ENCODE results near the gene SH3GL2.

The SH3GL2 gene

DNA sequence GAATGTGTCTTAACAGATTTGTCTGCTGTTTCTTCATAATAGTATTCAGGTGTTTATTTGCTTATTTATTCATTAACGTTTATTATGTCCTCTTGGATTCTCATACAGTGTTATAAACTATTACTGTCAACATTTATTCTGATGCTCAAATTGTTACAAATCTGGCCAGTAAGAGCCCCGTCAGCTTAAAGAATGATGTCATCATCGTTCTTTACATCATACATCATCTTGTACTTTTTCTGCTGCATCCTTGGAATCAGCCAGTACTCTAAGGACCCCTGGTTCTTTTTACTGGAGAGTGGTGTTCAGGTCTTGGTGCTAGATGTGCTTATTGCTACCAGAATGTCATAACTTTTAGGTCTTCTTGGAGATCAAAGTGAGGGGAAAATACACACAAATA lies 86.6 kb downstream of the SH3GL2 start:
- TF ChIP-seq, protein P1, sequence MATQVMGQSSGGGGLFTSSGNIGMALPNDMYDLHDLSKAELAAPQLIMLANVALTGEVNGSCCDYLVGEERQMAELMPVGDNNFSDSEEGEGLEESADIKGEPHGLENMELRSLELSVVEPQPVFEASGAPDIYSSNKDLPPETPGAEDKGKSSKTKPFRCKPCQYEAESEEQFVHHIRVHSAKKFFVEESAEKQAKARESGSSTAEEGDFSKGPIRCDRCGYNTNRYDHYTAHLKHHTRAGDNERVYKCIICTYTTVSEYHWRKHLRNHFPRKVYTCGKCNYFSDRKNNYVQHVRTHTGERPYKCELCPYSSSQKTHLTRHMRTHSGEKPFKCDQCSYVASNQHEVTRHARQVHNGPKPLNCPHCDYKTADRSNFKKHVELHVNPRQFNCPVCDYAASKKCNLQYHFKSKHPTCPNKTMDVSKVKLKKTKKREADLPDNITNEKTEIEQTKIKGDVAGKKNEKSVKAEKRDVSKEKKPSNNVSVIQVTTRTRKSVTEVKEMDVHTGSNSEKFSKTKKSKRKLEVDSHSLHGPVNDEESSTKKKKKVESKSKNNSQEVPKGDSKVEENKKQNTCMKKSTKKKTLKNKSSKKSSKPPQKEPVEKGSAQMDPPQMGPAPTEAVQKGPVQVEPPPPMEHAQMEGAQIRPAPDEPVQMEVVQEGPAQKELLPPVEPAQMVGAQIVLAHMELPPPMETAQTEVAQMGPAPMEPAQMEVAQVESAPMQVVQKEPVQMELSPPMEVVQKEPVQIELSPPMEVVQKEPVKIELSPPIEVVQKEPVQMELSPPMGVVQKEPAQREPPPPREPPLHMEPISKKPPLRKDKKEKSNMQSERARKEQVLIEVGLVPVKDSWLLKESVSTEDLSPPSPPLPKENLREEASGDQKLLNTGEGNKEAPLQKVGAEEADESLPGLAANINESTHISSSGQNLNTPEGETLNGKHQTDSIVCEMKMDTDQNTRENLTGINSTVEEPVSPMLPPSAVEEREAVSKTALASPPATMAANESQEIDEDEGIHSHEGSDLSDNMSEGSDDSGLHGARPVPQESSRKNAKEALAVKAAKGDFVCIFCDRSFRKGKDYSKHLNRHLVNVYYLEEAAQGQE (IDR thresholded peaks at IDR 0.05; ENCODE audit: insufficient read depth in 1 of 2, low read depth in 2 of 2, low read length in 2 of 2), result no peak
- TF ChIP-seq FOXP2 (optimal IDR thresholded peaks at IDR 0.05; ENCODE audit: borderline replicate concordance, extremely low read depth, extremely low read length, insufficient read depth), result no peak
- TF ChIP-seq TAF1 (IDR thresholded peaks at IDR 0.05; ENCODE audit: borderline replicate concordance, insufficient read depth, low read length), result no peak
- TF ChIP-seq SIN3A (IDR thresholded peaks at IDR 0.05; ENCODE audit: borderline replicate concordance, insufficient read depth, low read length), result no peak
- TF ChIP-seq POLR2AphosphoS5 (IDR thresholded peaks at IDR 0.05; ENCODE audit: low read depth, low read length), result no peak

DNA sequence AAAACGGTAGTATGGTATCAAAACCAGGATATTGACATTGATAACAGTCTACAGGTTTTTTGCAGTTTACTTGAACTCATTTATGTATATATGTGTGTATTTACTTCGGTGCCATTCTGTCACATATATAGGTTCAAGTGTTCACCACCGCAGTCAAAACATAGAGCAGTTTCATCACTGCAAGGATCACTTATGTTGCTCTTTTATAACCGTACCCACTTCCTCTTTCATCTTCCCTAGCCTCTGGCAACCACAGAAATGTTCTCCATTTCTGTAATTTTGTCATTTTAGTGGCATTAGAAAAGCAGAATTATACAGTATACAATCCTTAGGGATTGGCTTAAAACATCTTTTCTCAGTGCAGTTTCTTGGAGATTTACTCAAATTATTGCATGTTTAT lies 90.3 kb downstream of the SH3GL2 start:
- TF ChIP-seq, protein P1 (IDR thresholded peaks at IDR 0.05; ENCODE audit: insufficient read depth in 1 of 2, low read depth in 2 of 2, low read length in 2 of 2), result no peak
- no peak for TF ChIP-seq TAF1 (IDR thresholded peaks at IDR 0.05; ENCODE audit: borderline replicate concordance, insufficient read depth, low read length)
- TF ChIP-seq SIN3A (IDR thresholded peaks at IDR 0.05; ENCODE audit: borderline replicate concordance, insufficient read depth, low read length), result no peak
- TF ChIP-seq FOXP2 (optimal IDR thresholded peaks at IDR 0.05; ENCODE audit: borderline replicate concordance, extremely low read depth, extremely low read length, insufficient read depth), result no peak
- no peak for TF ChIP-seq POLR2AphosphoS5 (IDR thresholded peaks at IDR 0.05; ENCODE audit: low read depth, low read length)

DNA sequence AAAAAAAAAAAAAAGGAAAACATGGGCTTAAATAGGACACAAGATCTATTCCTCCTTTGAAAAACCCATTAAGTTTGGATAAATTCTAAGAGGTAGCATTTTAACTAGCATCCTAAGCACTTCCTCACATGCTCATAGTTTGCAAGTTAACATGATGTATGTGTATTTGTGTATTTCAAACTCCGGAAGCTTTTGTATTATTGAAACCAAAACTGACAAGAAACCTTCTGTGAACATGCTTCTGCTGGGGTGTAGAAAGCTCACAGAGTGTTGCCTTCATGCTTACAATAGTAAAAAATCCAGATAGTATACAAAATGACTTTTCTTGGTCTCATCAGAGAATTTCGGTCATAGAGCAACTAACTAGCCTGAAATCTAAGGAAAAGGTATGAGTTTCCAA lies 103.8 kb downstream of the SH3GL2 start:
- no peak for TF ChIP-seq TAF1 (IDR thresholded peaks at IDR 0.05; ENCODE audit: borderline replicate concordance, insufficient read depth, low read length)

DNA sequence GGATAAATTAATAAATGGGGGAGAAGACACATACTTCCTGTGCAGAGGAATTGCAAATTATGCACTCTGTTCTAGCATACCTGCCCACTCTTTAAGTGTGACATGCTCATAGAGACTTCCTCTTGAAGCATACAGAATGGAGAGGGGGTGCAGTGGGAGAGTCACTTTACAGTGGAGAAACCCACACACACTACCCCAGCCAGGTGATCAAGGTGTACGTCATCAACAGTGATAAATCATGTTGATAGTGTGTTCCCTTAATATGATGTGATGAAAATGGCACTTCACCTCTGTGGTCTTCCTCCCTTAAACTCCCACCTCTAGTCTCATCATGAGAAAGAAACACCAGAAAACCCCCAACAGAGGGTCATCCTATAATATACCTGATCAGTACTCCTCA lies 110.0 kb downstream of the SH3GL2 start:
- TF ChIP-seq, protein P1 (IDR thresholded peaks at IDR 0.05; ENCODE audit: insufficient read depth in 1 of 2, low read depth in 2 of 2, low read length in 2 of 2), result no peak
- TF ChIP-seq SIN3A (IDR thresholded peaks at IDR 0.05; ENCODE audit: borderline replicate concordance, insufficient read depth, low read length) (no peak), TAF1 (IDR thresholded peaks at IDR 0.05; ENCODE audit: borderline replicate concordance, insufficient read depth, low read length) (no peak), FOXP2 (optimal IDR thresholded peaks at IDR 0.05; ENCODE audit: borderline replicate concordance, extremely low read depth, extremely low read length, insufficient read depth) (no peak), POLR2AphosphoS5 (IDR thresholded peaks at IDR 0.05; ENCODE audit: low read depth, low read length) (no peak)

DNA sequence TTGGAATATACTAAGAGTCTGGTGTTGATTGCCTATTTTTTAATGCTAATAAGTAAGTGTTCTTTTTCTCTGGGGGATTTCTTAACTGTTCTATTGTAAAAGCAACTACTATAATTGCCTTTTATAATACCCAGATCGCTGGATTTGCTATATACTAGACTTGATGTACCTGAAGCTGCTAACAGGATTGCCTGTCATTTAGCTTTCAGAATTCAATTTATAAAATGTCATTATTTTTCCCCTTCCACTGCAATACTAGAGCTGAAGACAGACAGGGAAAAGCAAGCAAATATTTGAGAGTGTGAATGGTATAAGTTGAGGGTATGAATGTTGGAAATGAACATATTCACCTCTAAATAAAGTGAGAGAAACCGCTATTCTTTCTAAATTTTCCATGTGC lies 115.5 kb downstream of the SH3GL2 start:
- TF ChIP-seq TAF1 (IDR thresholded peaks at IDR 0.05; ENCODE audit: borderline replicate concordance, insufficient read depth, low read length), result no peak
- TF ChIP-seq, protein P1 (IDR thresholded peaks at IDR 0.05; ENCODE audit: insufficient read depth in 1 of 2, low read depth in 2 of 2, low read length in 2 of 2), result no peak
- no peak for TF ChIP-seq FOXP2 (optimal IDR thresholded peaks at IDR 0.05; ENCODE audit: borderline replicate concordance, extremely low read depth, extremely low read length, insufficient read depth)
- TF ChIP-seq SIN3A (IDR thresholded peaks at IDR 0.05; ENCODE audit: borderline replicate concordance, insufficient read depth, low read length), result no peak

All from PFSK-1 (cell line).